HCEC 1CT (cell line): Measurements from ENCODE around the gene CDCP1.

Experiments used
- DNase-seq: peaks from one replicate; pipeline ENCODE4 v3.0.0-alpha.2; 2017

The CDCP1 gene, protein sequence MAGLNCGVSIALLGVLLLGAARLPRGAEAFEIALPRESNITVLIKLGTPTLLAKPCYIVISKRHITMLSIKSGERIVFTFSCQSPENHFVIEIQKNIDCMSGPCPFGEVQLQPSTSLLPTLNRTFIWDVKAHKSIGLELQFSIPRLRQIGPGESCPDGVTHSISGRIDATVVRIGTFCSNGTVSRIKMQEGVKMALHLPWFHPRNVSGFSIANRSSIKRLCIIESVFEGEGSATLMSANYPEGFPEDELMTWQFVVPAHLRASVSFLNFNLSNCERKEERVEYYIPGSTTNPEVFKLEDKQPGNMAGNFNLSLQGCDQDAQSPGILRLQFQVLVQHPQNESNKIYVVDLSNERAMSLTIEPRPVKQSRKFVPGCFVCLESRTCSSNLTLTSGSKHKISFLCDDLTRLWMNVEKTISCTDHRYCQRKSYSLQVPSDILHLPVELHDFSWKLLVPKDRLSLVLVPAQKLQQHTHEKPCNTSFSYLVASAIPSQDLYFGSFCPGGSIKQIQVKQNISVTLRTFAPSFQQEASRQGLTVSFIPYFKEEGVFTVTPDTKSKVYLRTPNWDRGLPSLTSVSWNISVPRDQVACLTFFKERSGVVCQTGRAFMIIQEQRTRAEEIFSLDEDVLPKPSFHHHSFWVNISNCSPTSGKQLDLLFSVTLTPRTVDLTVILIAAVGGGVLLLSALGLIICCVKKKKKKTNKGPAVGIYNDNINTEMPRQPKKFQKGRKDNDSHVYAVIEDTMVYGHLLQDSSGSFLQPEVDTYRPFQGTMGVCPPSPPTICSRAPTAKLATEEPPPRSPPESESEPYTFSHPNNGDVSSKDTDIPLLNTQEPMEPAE

DNA sequence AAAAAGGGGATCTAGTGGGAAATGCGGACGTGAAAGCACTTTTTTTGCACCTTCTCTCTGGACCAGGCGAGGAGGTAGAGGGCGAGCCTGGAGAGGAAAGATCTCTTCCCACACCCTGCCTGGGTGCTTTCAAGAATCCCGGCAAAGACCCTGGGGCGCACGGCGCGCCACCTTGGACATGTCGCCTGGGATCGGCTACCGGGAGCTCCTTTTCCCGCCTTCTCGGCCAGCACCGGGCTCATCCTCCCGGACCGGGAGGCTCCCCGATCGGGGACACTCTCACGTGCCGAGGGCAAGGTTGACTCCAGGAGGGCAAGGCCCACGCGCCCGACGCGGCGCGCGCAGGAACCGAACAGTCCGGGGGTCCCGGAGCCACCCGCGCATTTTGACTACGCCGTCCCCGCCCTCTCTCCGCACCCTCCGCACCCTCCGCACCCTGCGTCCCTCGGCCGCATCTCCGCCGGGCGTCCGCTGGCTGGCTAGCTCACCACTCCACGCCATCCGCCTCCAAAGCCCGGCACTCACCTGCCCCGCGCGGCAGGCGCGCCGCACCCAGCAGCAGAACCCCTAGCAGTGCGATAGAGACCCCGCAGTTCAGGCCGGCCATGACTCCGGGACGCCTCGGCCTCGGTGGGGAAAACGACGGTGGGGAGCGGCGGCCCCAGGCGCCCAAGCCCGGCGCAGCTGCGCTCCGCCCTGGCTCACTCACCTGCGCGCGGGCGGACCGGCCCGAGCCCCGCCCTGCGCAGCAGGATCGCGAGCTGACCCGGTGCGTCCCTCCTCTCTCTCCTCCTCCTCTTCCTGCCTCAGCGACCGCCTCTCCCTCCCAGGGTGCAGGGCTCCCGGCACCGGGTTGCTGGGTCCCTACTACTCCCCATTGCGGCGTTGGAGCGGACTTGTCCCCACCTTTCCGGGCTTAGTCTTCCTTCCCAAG lies at the start of gene CDCP1:
Gene CDCP1, minus strand, starts transcription at position 698 of the 934 bp plus-strand sequence. Its CDS starts 91 bp downstream, at position 607.
- no peak for DNase-seq

DNA sequence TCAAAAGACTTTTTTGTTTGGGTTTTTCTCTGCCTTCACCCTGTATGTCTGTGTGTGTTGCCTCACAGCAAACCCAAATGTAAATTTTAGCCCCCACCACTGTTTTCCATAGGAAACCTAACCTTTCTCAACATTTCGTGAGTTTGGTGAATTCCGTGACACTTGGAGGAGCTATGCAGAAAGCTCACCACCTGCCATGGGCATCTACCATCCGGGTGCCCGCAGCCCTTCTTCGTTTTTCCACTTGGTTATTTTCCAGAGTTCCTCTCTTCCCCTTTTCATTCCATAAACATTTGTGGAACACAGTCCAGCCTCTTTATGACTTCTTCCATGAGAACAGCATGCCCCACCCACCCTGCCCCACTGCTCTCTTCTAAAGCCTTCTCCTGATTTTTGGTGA lies 48.6 kb upstream of the CDCP1 start:
- DNase-seq: no peak

DNA sequence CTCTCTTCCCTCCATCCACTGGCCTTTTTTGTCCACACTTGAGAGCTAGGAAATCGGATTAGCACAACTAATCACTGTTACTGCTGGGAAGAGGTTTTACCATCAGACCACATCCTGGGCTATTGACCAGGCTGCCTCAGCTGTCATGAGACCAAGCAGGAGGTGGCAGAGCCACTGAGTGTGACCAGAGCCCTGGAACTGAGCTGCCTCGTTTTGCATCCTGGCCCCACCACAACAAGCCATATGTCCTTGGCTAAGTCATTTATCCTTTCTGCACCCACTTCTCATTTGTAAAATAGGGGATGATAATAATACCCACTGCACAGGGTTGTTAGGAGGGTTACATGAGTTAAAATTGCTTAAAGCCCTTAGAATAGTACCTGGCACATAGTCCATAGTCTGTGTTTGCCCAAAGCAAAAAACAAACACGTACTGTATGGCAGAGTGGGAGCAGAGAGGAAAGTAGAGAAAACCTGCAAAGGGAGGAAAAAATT lies 45.8 kb upstream of the CDCP1 start:
- no peak for DNase-seq

DNA sequence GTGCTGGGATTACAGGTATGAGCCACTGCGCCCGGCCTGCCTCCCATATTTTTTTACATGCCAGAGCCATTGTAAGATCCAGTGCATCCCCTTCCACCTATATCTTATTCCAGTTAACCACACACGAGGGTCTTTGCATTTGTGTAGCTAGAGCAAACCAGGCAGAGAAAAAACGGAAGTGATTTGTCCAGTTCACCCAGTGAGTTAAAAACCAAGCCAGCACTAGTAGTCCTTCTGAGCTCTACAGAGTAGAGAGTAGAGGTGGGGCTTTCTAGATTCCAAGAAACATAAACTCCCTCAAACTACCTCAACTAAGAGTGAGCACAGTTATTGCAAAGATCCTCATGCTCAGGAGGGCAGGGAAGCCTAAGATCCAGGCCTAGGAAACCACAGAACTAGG lies 45.2 kb upstream of the CDCP1 start:
- no peak for DNase-seq

DNA sequence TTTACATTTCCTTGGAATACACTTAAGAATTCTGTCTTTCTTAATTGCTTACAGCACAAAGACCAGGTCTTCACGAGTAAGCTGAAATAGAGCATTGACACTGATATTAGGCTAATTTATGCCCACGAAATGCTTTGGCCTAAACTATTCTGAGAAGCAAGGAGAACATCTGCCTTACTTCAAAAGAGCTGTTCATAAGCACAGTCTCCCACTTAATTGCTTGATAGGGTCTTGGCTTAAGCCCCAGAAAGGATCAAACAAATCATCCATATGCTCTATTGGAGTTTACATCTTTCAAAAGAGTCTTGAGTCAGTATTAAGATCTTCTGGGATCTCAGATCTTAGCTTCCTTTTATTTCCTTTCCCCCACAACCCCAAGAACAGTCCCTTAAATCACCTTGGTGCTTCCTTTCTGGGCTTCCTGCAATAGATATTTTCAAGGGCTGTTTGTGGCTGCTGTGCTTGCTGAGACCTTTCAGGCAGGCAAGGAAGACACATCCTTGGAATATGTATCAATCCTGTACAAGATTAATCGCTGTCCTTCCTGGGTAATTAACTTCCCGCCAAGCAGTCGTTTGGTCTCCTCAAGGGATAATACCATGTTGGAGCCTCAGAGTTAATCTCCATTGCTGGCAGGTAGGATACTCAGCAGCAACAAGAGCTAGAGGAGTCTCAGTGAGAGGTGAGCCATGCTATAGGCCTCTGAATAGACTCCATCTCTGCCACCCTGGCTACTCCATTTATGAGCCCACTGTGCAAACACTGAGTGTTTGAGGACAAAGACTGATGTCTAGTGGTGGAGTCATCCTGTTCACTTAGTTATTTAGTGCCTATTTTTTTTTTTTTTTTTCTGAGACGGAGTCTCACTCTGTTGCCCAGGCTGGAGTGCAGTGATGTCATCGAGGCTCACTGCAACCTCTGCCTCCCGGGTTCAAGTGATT lies 42.8 kb upstream of the CDCP1 start:
- DNase-seq: no peak

DNA sequence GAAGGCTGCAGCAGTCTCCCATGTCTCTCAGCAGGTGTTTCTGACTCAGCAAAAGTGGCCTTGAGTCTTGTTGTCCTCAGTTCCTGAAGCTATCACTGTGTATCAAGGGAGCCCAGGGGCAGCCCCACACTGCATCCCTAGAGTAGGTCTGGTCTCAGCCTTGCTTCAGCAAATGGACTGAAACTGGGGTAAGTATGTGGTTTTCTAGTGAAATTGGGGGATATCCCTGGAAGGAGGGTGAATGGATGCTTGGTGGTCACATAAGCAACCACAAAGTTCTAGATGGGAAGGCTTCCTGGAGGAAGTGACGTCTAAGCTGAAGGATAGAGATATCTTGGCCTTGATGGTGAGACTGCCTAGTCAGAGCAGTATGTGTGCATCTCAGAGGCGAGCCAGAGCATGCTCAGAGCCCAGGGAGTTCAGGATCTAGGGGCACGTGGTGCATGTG lies 41.5 kb upstream of the CDCP1 start:
- no peak for DNase-seq

DNA sequence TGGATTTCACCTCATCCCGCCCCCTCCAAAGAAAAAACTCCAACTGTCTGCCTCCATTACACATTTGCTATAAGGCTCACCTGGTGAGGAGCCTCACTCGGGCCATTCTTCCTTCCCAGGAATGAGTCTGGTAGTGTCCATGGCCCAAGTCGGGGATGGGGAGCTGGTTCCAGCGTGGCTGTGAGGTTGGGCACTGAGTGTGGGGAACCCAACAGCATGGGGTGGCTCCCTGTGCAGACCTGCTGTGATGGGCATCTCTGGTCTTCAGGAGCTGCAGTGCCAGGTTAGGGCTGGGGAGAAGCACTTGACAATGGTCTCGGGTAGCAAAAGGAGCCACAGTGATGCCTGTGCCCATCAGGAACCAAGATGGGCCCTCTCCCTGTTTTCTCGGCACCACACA lies 40.7 kb upstream of the CDCP1 start:
- no peak for DNase-seq

DNA sequence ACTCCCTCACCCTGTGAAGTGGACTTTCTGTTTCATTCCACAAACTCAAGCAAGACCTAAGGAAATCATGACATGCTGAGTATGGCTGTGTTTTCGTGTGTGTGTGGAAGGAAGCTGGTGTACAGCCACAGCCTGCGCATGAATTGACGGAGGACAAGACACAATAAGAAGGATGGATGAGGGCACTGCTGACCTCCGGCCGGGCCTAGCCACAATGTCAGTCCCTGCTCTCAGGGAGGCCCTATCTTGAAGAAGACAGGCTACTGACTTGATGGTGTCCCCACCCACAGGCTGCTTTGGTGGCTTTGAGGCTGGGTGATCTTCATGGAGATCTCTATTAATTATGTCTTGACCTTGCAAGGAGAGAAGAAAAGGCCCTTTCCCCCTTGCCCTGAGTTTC lies 39.3 kb upstream of the CDCP1 start:
- DNase-seq: no peak

DNA sequence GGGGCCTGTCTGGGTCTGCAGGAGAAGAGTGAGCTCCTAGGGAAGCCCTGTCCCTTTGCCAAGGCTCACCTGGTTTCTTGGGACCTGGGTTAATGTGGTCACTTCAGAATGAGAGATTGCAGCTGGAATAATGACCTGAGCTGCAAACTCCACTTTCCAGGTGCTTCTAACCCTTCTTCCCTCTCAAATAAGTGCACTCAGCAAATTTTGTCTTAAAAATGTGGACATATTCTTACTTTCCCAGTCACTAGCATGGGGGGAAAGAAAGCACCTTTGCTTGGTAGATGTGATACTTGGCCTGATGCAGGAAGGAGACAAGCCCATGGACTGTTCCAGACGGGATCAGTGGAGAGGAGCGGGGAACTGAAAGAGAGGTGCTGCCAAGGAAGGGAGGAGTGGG lies 38.9 kb upstream of the CDCP1 start:
- no peak for DNase-seq

DNA sequence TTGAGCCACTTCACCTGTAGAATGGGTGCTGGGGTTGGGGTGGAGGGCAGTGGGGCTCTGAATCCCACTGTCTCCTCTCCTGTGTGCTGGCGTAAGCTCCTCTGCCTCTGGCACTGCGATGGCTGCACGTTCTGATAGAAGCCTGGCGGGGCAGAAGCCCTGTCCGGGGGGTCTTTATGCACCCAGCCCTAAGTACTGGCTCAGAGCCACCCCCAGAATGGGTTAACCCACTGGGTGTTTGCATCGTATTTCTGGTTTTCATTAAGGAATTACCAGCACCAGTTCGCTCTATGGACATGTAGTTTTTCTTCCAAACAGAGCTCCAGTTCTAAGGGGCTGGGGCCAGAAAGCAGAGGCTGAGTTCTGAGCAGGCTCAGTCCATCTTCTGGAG lies 37.7 kb upstream of the CDCP1 start:
- DNase-seq: no peak

DNA sequence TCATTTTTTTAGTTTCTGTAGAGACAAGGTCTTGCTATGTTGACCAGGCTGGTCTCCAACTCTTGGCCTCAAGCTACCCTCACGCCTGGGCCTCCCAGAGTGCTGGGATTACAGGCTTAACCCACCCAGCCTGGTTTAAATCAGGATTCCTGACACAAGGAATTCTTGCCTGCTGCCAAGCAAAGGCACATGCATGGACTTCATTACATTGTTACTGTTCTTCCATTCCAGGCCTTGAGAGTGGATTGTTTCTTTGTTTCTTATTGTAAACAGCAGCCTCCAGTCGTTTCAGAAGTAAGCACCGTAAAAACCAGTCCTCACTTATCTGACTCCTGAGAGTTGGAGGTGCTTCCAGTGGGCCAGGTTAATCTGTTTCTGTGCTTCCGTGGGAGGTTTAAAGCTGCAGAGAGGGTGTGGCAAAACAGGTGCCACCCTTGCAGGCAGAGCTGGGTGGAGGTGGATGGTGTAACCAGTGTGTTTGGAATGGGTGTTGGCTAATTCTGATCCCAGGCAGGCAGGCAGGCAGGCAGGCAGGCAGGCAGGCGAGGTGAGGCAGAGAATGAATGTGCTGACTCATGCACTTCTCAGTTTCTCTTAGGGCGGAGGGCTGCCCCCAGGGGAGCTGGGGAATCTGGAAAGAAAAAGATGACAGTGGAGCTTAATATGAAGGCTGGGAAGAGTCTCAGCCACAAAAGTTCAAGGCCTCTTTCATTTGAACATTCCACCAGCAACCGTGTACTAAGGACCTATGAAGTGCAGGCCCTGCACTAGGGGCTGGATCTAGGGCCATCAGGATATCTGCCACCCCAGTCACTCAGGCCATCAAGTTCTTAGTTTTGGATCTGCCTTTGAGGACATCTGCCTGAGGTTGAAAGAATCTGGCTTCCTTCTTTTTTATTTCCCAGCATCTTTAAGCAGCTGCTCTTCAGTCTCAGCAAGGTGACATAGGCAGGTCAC lies 37.0 kb upstream of the CDCP1 start:
- peak; percentile 41 for DNase-seq

DNA sequence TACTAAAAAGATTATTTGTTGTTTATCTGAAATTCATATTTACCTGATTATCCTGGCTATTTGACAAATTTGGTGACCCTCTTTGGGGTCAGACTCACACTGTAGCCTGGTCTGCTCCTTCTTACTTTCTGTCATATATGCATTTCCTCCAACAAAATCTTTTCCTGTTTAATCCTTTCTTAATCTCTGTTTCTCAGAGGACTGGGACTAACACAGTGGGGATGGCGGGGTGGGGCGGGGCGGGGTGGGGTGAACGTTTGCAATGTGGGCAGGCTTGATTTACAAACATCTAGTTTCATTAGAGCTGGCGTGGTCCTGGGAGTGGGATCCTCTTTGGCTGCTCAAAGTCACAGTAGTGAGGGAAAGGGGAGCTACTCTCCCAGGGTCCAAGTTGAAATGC lies 35.3 kb upstream of the CDCP1 start:
- no peak for DNase-seq

DNA sequence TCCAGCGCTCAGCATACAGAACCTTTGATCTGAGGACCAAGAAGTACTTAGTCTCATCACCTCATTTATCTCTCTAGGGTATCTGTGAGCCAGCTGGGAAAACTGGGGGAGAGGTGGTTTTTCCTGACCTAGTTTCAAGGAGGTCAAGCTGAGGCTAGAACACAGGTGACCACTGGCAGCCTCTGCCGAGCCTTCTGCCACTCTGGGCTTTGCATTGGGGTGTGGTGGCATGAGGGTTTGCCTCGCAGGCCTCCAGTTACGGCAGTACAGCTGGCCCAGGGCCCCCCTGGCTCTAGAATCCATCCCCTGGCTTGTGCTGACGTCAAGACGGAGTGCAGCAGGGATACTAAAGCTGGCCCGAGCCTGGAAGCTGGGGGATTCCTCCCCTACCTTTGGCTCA lies 34.7 kb upstream of the CDCP1 start:
- DNase-seq: no peak

DNA sequence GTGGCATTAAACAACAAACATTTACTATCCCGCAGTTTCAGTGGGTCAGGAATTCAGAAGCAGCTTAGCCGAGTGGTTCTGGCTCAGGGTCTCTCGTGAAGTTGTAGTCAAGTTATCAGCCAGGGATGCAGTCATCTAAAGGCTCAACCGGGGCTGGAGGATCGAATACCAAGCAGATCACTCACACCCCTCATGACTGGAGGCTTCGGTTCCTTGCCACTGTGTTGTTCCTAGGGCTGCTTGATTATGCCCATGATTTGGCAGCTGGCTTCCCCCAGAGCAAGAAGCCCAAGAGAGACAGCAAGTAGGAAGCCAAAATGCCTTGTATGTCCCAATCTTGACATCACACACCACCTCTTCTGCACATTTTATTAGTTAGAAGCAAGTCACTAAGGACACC lies 33.9 kb upstream of the CDCP1 start:
- DNase-seq: peak; percentile 74

DNA sequence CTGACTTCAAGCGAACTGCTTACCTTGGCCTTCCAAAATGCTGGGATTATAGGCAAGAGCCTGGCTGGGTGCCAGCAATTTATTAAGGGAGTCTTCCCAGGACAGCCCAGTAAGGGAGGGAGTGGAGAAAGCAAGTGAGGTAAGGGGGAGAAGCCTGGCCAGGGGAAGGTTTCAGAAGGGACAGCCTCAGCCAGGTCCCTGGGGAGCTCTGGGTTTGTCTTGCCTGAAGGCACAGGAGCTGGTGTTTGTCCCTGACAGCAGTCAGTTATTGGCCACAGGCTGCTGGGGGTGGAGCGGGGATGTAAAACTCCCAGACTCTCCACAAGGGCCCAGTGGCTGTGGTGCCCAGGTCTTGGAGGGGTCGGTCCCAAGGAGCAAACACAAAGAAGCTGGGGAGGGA lies 33.0 kb upstream of the CDCP1 start:
- DNase-seq: no peak

DNA sequence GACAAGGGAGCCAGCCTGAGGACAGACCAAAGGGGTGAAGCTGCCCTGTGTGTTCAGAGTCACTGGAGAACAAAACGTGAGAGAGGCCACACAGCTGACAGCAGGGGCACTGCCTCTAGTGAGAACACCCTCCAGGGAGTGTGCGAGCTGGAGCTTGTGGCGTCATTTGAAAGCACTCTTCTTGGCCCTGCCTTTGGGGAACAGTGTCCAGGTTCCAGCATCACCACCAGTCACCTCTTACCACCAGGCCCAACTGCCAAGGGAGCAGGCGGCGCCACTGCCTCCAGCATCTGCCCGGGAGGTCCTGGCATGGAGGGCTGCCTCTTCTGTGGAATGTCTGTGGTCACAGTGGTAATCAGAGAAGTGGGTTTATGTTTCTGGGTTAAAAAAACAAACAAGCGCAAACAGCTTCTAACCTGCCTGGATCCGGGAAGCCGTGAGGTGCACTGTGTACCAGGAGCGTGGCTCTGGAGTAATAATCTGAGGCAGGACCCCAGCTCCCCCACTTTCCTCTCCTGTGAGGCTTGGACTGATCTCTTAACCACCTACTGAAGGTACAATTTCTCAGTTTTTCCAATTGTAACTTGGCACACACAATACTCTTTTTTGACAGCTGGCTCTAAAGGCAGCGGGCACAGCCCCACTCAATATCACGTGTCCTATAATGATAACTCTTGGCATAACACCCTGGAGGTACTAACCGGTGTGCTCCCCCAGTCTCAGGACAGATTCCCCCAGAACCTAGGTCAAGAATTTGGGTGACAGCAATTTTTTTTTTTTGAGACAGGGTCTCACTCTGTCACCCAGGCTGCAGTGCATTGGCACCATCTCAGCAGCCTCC lies 32.2 kb upstream of the CDCP1 start:
- DNase-seq: no peak

DNA sequence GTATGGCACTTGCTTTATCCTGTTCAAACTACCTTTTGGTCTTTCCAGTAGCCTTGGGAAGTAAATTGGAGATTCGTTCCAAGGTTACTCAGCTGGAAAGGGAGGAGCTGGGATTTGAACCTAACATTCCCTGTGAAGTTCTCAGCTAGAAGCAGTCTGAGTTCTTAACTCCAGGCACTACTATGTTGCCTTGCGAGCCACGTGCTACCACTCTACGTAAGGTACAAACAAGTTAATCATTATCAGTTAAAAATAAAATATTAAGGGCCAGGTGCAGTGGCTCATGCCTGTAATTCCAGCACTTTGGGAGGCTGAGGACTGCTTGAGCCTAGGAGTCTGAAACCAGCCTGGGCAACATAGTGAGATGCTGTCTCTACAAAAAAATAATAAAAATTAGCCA lies 30.7 kb upstream of the CDCP1 start:
- DNase-seq: no peak

DNA sequence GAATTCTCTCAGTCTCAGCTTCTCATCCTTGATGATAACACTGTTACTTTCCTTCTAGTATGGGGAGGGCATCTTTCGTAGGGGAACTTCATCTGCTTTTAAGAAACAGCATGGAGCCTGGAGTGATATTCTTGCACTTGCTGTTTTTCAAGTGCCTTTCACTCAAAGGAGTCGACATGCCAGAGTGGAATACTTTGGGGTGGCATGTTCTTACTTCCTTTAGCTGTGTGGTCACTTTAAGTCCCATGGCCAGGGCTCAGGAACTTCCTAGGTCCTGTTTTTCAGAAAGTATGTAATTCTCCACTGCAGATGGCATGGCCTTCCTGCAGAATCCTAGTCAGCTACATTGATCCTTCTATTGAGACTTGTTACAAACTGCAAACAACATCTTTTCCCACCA lies 28.1 kb upstream of the CDCP1 start:
- DNase-seq: no peak

DNA sequence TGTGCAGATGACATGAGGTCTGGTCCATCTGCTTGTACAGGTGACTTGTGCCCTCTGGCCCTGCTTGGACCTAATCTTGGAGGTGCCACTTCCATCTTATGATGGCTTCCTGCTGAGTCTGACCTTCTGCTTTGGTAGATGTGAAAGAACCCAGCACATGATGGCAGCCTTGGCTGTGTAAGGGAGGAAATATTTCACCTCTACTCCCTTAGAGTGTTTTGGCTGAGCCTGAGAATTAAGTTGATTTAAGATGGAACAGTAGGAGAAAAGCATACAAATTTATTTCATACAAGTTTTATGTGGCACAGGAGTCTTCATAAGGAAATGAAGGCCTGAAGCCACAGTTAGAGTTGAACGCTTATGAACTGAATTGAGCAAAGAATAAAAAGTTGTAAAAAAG lies 27.6 kb upstream of the CDCP1 start:
- DNase-seq: no peak

DNA sequence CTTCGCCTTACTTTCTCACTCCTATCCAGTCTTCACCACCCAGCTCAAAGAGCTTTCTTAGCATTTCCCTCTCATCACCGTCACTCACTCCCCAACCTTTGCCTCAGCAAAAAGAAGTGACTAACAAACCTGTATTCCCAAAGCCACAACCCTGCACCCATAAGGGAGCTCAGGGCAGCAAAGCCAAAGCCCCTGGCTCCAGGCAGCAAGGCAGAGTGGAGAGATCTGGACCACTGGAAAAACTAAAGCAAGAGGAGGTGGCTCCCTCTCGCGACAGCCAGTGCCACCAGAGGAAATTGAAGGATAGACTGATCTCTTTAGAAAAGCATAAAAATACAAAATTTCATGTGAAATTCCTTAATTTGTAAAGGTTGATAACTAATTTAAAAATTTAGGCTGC lies 25.1 kb upstream of the CDCP1 start:
- no peak for DNase-seq
